ENCODE data around the gene CTAG1A. TPM values are rescaled to one million over a fixed set of nuclear protein-coding genes. Genes with fewer than 3 reads are reported as not detected.
"Not testable (repeated sequence)": the region's sequence is repeated elsewhere in the genome, so short reads cannot be mapped to it uniquely, and the experiment has no call there.

The CTAG1A gene
- total RNA-seq, 1 experiment from 2014 or later: not detected

- Histone ChIP-seq H3K4me3 (no peak overlapping the region), H3K27ac (no peak overlapping the region), H3K9me3 (replicated peaks) (no peaks in the 10 kb centered on the region), H3K27me3 (replicated peaks) (no peaks in the 10 kb centered on the region), H3K4me1 (replicated peaks) (peaks cover 8% of the 10 kb centered on the region), H3K36me3 (no peaks in the 10 kb centered on the region)
- DNase-seq (ENCODE audit: low read depth in 1 of 2, low spot score in 2 of 2): no peak
Observed at GRCh38 chrX:154595559-154596249, 10.8 kb downstream of the CTAG1A start.

DNA sequence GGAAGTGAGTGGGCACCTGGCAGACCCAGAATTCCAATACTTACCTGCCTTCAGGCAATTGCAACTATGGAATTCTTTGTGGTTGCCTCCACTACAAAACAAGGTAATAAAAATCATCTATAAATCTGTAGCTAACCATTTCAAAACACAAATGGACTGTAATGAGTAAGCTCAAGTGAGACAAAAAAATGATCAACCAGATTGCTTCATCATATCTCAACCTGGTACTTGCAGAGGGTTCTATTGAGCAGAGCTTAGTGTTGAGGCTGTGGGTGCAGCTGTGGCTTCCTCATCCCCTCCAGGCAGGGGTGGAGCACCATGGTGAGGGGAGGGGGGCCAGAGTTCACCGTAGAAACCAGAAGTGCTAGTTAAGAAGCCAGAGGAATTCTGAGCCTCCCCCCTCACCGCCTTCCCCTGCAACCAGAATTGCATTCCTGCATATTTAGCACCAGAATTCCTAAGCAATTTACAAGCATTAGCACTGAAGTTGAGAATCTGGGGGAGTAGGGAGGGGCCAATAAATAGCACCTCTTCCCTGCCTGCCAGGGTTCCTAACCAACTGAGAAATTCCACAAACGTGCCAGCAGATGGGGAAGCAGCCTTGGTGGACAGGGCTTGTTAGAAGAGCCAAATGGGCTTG is 11.5 kb downstream of the CTAG1A start:
- no peaks in the 10 kb centered on the region for H3K27me3 ChIP-seq (replicated peaks)
- H3K4me1 ChIP-seq (replicated peaks): peaks cover 14% of the 10 kb centered on the region
- no peak overlapping the region for H3K4me3 ChIP-seq
- DNase-seq (ENCODE audit: low read depth in 1 of 2, low spot score in 2 of 2): peak in 1 of 2 experiments; percentile 28
- H3K27ac ChIP-seq: no peak overlapping the region
- H3K36me3 ChIP-seq: no peaks in the 10 kb centered on the region
- no peaks in the 10 kb centered on the region for H3K9me3 ChIP-seq (replicated peaks)

DNA sequence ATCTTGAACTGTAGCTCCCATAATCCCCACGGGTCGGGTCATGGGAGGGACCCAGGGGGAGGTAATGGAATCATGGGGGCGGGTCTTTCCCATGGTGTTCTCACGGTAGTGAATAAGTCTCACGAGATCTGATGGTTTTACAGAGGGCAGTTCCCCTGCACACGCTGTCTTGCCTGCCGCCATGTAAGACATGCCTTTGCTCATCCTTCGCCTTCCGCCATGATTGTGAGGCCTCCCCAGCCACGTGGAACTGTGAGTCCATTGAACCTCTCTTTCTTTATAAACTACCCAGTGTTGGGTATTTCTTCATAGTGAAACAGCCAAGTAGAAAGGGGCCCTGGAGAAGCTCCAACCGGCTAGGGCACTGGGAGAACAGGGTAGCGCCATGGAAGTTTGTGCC is 12.3 kb downstream of the CTAG1A start:
- DNase-seq (ENCODE audit: low read depth in 1 of 2, low spot score in 2 of 2): no peak
- Histone ChIP-seq H3K27me3 (replicated peaks) (no peaks in the 10 kb centered on the region), H3K4me1 (replicated peaks) (peaks cover 14% of the 10 kb centered on the region), H3K4me3 (no peak overlapping the region), H3K9me3 (replicated peaks) (no peaks in the 10 kb centered on the region), H3K27ac (no peak overlapping the region), H3K36me3 (no peaks in the 10 kb centered on the region)

DNA sequence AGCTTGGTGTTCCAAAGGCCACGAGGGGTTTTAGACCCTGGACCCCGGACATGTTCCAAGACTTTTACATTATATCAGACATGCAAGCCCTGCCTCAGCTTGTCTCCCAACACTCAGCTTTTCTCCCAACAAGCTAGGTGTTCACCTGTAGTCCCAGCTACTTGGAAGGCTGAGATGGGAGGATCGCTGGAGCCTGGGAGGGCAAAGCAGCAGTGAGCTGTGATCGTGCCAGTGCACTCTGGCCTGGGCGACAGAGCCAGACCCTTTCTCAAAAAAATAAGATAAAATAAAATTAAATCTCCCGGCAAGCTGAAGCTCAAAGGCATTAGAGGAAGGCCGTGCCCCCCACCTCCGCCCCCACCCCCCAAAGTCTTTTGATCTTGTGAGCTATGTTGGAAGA is 13.7 kb downstream of the CTAG1A start:
- Histone ChIP-seq H3K4me3 (no peak overlapping the region), H3K36me3 (no peaks in the 10 kb centered on the region), H3K4me1 (replicated peaks) (peaks cover 17% of the 10 kb centered on the region), H3K27ac (no peak overlapping the region), H3K27me3 (replicated peaks) (no peaks in the 10 kb centered on the region), H3K9me3 (replicated peaks) (no peaks in the 10 kb centered on the region)
- DNase-seq (ENCODE audit: low read depth in 1 of 2, low spot score in 2 of 2): no peak

DNA sequence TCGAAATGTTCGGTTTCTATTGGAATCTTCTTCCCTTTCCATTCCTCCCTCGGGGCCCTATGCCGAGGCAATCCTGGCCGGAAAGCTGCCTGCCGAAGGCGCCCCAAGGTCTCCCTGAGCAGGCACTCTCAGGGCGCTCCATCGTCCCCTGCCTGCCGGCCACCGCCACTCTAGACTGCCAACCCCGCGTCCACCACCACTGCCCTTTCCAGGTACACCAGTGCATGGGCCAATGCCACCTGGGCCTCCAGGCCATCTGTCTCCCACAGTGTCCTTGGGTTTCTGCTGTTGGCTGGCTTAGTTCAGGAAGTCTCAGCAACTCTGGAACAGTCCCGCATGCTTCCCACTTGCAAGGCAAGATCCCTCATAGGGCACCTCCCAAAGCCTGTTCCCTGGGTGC is 14.6 kb downstream of the CTAG1A start:
- no peak overlapping the region for H3K27ac ChIP-seq
- H3K9me3 ChIP-seq (replicated peaks): no peaks in the 10 kb centered on the region
- no peak overlapping the region for H3K4me3 ChIP-seq
- no peak for DNase-seq (ENCODE audit: low read depth in 1 of 2, low spot score in 2 of 2)
- no peaks in the 10 kb centered on the region for H3K36me3 ChIP-seq
- no peaks in the 10 kb centered on the region for H3K27me3 ChIP-seq (replicated peaks)
- peaks cover 24% of the 10 kb centered on the region for H3K4me1 ChIP-seq (replicated peaks)

- no peak overlapping the region for H3K27ac ChIP-seq
Observed at GRCh38 chrX:154600759-154601374, 15.9 kb downstream of the CTAG1A start.

GRCh38 chrX:154602226-154602625 is 17.3 kb downstream of the CTAG1A start:
- Histone ChIP-seq H3K27me3 (replicated peaks) (no peaks in the 10 kb centered on the region), H3K4me1 (replicated peaks) (peaks cover 24% of the 10 kb centered on the region), H3K36me3 (no peaks in the 10 kb centered on the region), H3K9me3 (replicated peaks) (no peaks in the 10 kb centered on the region), H3K27ac (no peak overlapping the region), H3K4me3 (no peak overlapping the region)
- no peak for DNase-seq (ENCODE audit: low read depth in 1 of 2, low spot score in 2 of 2)

More at GRCh38 chrX:154600759-154601374, 15.9 kb downstream of the CTAG1A start:
- H3K4me3 ChIP-seq: no peak overlapping the region
- H3K9me3 ChIP-seq (replicated peaks): no peaks in the 10 kb centered on the region
- peaks cover 24% of the 10 kb centered on the region for H3K4me1 ChIP-seq (replicated peaks)
- no peak for DNase-seq (ENCODE audit: low read depth in 1 of 2, low spot score in 2 of 2)
- H3K36me3 ChIP-seq: no peaks in the 10 kb centered on the region
- H3K27me3 ChIP-seq (replicated peaks): no peaks in the 10 kb centered on the region

DNA sequence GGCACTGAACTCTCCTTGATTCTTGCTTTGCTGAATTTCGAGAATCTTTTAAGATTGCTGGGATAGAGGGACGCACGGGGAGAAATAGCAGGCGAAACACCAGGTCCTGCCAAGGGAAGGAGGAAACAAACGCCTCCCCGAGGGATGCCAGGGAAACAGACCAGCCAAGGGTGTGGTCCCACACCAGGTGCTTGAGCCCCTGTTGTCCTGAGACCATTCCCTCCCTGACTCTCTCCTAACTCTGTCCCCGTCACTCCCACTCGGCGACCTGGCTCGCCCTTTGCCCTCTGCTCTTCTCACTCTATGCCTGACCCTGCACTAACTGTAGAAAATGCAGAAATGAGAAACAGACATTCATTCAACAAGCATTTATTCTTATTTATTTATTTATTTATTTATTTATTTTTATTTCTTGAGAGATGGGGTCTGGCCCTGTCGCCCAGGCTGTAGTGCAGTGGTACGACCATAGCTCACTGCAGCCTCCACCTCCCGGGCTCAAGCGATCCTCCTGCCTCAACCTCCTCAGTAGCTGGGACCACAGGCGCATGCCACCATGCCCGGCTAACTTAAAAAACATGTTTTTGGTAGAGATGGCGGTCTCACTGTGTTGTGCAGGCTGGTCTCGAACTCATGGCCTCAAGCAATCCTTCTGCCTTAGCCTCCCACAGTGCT is 18.0 kb downstream of the CTAG1A start:
- H3K4me3 ChIP-seq: no peak overlapping the region
- H3K36me3 ChIP-seq: no peaks in the 10 kb centered on the region
- no peaks in the 10 kb centered on the region for H3K27me3 ChIP-seq (replicated peaks)
- peaks cover 24% of the 10 kb centered on the region for H3K4me1 ChIP-seq (replicated peaks)
- H3K27ac ChIP-seq: no peak overlapping the region
- DNase-seq (ENCODE audit: low read depth in 1 of 2, low spot score in 2 of 2): no peak
- H3K9me3 ChIP-seq (replicated peaks): no peaks in the 10 kb centered on the region

GRCh38 chrX:154603438-154604430 is 18.8 kb downstream of the CTAG1A start:
- Histone ChIP-seq H3K27me3 (replicated peaks) (no peaks in the 10 kb centered on the region), H3K36me3 (no peaks in the 10 kb centered on the region), H3K4me1 (replicated peaks) (peaks cover 24% of the 10 kb centered on the region), H3K27ac (no peak overlapping the region), H3K9me3 (replicated peaks) (no peaks in the 10 kb centered on the region), H3K4me3 (no peak overlapping the region)
- peak in 1 of 2 experiments; percentile 36 for DNase-seq (ENCODE audit: low read depth in 1 of 2, low spot score in 2 of 2)

DNA sequence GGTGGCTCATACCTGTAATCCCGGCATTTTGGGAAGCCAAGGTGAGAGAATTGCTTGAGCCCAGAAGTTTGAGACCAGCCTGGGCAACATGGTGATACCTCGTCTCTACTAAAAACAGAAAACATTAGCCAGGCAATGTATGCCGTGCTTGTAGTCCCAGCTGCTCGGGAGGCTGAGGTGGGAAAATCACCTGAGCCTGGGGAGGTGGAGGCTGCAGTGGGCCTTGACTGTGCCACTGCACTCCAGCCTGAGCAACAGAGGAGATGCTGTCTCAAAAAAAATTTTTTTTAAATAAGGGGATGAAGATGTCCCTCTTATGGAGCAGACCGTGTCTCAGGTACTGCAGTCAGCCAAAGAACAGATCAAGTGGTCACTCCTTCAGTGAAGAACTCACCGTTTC is 20.6 kb downstream of the CTAG1A start:
- DNase-seq (ENCODE audit: low read depth in 1 of 2, low spot score in 2 of 2): no peak
- no peak overlapping the region for H3K4me3 ChIP-seq

GRCh38 chrX:154607370-154607769 is 22.4 kb downstream of the CTAG1A start:
- Histone ChIP-seq H3K27me3 (replicated peaks) (no peaks in the 10 kb centered on the region), H3K4me3 (no peak overlapping the region), H3K4me1 (replicated peaks) (peaks cover 11% of the 10 kb centered on the region; the same call in 1 of the 2 replicates), H3K36me3 (no peaks in the 10 kb centered on the region), H3K9me3 (replicated peaks) (no peaks in the 10 kb centered on the region), H3K27ac (no peak overlapping the region)
- no peak for DNase-seq (ENCODE audit: low read depth in 1 of 2, low spot score in 2 of 2)

More for the DNA sequence above, 20.6 kb downstream of the CTAG1A start:
- Histone ChIP-seq H3K36me3 (no peaks in the 10 kb centered on the region), H3K27ac (no peak overlapping the region), H3K27me3 (replicated peaks) (no peaks in the 10 kb centered on the region), H3K9me3 (replicated peaks) (no peaks in the 10 kb centered on the region), H3K4me1 (replicated peaks) (peaks cover 18% of the 10 kb centered on the region)

- H3K4me3 ChIP-seq; H3K9me3 ChIP-seq (replicated peaks); DNase-seq (ENCODE audit: low read depth in 1 of 2, low spot score in 2 of 2): not testable (repeated sequence)
Observed at GRCh38 chrX:154607976-154608375, 23.0 kb downstream of the CTAG1A start.

GRCh38 chrX:154608823-154609222 is 23.9 kb downstream of the CTAG1A start:
- not testable (repeated sequence) for DNase-seq (ENCODE audit: low read depth in 1 of 2, low spot score in 2 of 2); H3K27me3 ChIP-seq (replicated peaks); H3K27ac ChIP-seq; H3K4me1 ChIP-seq (replicated peaks); H3K9me3 ChIP-seq (replicated peaks); H3K36me3 ChIP-seq; H3K4me3 ChIP-seq

More at GRCh38 chrX:154607976-154608375, 23.0 kb downstream of the CTAG1A start:
- H3K36me3 ChIP-seq; H3K27me3 ChIP-seq (replicated peaks); H3K27ac ChIP-seq: not testable (repeated sequence)
- H3K4me1 ChIP-seq (replicated peaks): peaks cover 11% of the 10 kb centered on the region; the same call in 1 of the 2 replicates
